ENCODE results near the gene NOS1AP.
"Not testable (repeated sequence)": the region's sequence is repeated elsewhere in the genome, so short reads cannot be mapped to it uniquely, and the experiment has no call there.

Gene NOS1AP

DNA sequence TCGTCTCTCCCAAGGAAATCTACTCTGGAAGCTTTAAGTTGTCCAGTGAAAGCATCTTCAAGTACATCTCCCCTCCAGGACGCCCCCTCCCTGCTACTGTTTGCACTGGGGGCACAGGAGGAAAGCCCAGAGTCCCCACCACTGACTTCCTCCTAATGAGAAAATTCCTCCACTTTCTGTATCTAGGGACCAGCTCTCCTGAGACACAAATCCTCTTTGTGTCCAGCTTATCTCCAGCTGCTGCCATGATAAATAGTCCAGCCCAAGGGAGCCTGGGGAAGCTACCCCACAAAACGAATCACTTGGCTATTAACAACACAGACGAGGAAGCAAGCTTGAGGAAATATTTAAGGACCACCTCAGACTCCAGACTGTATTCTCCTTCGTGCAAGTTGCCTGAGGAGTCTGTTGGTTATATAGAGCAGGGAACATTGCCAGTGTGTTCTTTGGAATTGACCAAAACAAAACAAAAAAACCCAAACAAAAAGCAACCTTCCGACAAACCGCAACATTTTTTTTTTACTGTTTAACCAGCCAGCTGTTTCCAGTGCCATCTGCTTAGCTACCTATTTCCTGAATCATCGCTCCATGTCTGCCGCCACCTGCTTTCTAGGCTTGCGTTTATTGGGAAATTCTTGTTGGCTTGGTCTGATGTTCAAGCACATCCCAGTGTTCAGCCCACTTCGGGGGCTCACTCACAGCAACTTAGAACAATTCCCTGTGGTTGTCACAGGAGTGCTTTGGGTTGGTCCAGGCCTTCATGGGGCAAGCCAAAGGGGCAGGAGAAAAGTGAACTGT lies 319.7 kb downstream of the NOS1AP start:
- DNase-seq, result no peak

DNA sequence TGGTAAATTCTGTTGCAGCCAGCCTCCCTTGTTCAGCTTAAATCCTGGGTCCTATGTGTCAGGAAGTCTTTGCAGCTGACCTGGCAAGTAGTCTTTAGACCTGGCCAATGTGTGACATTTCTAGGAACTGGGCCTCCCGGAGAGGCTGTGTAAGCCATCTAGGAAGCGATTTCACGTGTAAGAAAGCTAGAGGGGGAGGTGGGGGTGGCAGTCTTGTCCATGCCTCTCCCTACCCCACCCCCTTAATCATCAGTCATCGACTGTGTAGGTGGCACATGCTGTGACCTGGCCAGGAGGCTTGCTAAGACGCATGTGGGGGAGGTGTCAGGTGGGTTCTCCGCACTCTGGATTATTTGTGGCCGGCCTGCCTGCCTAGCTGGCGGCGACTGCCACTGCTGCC lies 320.5 kb downstream of the NOS1AP start:
- DNase-seq, result no peak

DNA sequence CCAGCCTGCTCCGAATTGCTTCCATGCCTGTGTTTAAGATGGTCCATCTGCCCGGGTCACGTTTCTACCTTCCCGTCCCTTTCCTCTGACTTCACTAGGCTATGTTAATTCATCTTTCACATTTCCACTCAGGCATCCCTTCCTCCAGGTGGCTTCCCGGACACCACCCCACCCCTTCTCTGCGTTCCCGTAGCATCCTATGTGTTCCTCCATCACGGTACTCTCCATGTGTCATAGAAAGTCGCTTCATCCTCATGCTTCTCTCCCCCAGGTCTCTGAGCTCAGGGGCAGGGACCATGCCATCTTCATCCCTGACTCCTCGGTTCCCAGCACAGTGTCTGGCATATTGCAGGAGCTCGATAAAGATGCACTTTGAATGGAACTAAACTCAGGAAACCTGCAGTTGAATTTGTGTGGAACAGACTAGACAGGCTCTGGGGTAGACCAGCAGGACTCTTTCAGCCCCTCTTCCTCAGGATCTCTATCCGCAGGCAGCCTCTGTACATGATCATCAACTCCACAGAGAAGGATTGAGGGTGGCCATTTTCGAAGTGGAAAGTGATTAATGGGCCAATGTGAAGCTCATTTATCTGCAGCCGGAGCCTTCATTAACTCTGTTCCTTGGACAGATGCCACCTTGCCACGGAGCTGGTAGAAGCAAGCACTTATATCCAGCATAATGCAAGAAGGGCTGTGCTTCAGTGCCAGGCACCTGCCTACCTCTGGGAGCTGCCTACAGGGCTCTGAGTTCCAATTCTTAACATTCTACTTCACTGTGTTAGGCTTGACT lies 321.1 kb downstream of the NOS1AP start:
- DNase-seq, result no peak

DNA sequence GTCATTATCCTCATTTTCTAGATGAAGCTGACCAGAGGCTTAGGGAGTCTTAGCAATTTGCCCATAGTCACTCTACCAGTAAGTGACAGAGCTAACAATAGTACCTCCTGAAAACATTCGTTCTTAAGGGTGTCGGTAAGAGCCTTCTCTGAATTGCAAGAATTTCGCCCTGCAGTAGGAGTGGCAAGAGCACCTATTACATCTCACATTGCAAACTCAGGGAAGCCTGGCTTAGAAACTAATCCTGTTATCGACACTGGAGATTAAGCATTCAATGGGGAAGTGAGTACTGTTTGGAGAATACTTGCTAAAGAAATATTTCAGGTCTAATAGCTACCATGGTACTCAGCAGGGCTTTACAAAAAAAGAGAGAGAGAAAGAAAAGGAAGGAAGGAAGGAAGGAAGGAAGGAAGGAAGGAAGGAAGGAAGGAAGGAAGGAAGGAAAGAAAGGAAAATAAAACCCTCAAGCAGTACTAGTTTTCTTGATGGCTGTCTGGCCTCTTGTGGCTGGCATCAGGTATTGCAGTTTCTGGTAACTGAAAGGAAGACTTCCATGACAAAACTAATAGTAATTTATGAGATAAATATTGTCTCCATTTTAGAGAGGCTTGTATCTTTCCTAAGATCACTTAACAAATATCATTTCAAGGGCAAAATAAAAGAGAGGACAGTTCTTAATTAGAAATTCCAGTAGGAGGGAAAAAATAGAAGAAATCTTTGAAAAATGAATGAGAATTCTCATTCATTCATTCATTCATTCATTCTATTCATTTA lies 322.5 kb downstream of the NOS1AP start:
- DNase-seq, result no peak

DNA sequence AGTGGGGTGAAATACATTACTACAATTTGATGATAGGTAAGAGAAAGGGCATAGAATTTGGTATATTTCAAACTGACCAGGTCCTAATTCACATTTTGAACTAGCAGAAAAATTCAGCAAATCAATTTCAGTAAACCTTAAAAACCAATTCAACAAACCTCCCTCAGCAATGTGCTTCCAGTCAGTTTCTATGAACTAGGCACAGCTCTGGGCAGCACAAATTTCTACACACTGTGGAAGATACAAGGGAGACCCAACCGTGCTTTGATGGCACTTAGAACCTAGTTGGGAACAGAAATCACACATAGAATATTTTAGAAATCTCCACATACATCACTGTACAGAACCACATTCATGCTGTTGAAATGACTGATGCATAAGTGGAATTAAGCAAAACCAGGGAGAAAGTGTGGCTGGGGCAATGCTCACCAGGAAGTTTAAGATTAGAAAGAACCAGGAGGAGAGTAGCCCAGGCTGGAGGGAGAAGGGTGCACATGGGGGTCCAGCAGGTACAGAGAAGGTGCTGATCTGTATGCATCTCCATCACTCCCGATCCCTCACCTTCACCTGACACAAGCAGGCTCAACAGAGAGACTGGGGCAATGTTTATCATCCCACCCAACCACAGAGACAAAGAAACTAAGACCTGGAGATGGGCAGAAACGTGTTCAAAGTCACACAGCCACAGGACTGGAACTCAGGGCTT lies 326.9 kb downstream of the NOS1AP start:
- DNase-seq, result no peak

DNA sequence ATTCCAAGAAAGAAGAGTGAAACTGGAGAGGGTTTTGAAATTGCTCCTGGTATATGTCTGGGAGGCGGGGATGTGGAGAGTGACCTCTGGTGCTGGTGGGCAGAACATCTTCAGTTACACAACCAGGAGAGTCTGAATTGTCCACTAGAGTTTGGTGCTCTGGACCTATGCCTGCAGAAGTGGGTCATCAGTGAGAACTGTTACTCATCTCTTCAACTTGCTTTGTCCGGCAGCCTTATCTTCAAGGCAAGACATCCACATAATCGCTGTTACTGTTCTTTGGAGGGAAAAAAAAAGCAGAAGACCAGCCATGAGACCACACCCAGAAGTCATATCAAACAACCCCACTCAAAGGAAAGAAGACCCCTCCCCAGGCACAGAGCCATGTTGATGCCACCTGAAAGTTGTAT lies 327.6 kb downstream of the NOS1AP start:
- DNase-seq, result no peak

DNA sequence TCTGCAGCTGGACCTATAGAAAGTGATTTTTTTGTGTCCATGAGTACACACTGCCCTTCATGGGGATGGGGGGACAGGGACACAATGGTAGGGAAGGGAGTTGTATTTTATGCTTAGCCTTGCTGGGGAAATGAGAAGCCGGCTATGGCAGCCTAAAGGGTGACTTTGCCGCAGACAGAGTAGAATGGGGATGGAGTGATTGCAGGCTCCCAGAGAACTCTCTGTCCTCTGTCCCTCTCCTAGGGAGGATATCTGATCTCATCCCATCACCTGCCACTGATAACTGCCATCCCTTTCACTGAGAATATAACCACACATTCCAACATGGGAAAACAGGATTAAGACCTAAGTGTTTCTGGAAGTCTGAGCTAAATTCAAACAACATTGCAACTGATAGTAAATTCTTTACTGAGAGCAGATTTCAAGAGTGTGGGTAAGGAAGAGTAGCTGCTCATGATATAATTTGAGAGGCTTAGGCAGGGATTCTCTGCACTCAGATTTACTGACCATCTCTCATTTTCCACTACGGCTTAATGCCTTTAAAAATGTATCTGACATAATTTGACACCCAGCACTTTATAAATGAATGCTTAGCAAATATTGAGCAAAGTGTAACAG lies 328.6 kb downstream of the NOS1AP start:
- no peak for DNase-seq

DNA sequence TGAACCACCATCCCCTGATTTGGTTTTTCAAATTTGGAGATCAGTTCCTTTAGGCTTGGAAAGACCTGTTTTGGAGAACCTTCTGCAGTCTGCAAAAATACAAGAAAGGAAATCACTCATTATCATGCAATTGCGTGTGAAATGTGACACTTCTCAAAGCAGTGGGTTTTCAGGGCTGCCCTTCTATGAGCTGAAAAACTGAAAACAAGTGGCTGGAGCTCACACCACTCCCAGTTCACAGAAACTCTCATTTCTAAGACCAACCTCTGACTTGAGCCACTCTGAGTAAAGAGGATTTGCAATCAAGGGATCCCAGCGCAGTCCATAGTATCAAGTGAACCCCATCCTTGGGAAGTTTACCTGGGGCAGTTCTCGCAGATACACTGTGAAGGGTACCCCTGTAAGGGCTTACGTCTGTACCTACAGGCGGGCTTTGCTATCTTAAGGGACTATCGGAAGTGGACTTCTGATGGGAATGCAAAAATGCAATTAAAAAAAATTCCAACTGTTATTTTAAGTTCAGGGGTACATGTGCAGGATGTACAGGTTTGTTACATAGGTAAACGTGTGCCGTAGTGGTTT lies 329.6 kb downstream of the NOS1AP start:
- no peak for DNase-seq

DNA sequence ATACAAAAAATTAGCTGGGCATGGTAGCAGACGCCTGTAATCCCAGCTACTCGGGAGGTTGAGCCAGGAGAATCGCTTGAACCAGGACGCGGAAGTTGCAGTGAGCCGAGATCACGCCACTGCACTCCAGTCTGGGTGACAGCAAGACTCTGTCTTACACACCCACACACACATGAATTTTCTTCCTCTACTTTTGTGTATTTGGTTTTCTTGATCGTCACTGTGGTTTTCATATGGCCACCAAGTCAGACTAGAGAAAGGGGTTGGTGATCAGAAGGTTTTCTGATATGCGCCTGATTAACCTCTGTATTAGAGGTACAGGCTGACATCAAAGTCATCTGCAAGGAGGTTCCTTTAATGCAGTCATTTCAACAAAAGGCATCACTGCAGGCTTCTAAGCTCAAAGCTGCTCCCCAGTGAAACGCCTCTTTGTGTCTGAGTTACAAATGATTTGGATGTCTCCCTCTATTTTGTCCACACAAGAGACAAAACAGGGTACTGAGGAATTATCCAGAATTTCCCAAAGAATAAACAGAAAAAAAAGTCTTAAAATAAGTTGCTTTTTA lies 331.4 kb downstream of the NOS1AP start:
- no peak for DNase-seq

DNA sequence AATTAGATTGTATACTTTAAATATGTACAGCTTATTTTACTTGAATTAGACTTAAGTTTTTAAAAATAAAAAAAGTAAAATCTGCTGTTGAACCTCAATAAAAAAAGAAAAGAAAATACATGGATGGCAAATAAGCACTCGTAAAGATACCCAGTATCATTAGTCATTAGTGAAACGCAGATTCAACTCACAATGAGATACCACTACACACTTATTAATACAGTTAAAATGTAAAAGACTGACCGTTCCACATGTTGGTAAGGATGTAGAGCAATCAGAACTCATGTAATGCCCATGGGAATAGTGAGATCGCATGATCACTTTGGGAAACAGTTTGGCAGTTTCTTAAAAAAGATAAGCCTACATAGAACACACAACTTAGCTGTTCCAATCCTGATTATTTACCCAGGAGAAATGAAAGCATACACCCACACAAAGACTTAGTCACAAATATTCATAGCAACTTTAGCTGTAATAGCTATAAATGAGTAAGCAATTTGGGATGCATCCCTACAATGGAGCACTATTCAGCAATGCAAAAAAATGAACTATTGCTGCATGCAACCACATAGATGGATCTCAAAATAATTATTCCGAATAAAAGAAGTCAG lies 335.2 kb downstream of the NOS1AP start:
- no peak for DNase-seq

DNA sequence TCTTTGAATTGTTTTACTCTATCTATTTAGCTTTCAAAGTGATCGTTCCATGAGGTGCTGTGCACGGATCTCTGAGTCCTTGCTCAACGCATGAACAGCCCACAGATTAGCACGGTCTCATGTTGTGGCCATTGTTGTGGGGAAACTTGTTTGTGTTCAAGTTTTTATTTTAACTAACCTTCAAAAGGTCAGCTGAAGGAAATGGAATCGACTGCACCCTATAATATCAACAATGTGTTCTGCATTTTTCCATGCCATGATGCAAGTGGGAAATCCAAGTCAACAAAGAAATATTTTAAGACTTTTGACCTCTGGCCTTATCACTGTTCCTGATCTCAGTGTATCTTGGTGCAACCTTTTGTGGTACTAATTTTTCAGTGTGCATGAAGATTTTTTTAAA lies 336.3 kb downstream of the NOS1AP start:
- no peak for DNase-seq

DNA sequence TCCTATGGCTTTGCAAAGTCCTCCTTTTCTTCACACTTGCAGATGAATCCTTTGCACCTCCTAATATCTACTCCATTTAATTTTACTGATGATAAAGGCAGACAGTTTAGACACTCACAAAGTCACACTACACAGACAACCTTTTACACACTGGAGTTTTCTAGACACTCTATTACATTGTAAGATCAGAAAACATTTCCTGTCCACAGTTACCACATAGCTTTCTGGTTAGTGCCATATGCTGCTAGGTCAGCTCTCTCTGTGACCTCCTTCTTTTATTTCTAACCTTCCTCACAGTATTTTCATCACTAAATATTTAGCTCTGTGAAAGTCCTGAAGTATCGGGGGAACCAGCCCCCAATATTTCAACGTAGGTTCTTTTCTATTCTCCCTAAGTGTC lies 337.3 kb downstream of the NOS1AP start:
- no peak for DNase-seq

DNA sequence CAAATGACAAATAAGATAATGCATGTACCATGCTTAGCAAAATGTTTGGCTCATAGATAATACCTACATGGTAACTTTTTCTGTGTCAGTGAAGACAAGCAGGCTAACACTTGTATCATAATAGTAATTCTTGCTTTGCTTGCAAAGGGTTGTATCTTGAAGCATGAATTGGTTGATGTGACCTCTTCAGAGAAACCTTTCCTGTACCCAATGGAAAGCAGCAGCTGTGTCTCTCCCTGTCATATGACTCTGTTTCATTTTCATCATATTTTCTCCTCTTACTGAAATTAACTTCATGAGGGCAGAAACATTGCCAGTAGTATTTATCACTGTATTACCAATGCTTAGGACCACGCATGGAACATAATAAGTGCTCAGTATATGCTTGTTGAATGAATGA lies 338.0 kb downstream of the NOS1AP start:
- no peak for DNase-seq

DNA sequence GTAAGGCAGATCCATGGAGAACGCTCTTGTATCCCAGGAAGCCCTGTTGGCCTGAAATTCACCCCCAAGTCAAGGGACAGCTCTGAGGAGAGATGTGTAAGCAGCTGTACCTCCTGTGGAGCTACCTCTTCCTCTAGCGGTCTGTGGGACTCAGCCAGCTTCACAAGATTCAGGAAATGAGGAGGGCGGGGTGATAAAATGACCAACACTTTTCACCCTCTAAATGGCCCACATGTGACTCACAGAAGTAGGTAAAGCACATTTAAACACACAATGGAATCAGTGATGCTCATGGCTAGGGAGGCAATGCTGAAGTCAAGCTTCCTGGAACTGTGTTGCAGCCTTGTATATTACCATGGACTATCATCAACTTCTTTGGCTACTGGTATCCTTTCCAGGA lies 342.5 kb downstream of the NOS1AP start, which contains the start of gene SH2D1B:
TSS of gene SH2D1B (minus strand) at position 135 of the 400 bp plus-strand sequence. CDS start at position 15, 120 bp downstream.
- DNase-seq, result no peak

DNA sequence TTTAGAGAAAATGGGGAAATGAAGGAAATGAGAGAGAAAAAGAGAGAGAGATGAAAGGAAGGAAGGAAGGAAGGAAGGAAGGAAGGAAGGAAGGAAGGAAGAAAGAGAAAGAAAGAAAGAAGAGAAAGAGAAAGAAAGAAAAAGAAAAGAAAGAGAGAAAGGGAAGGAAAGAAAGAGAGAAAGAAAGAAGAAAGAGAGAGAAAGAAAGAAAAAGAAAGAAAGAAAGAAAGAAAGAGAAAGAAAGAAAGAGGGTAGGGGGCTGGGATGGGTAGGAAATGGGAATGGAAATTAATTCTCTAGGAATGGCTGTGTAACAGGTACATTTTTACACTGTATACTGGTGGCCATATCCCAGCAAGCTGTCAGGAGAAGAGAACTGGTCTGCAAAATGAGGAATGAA lies 346.7 kb downstream of the NOS1AP start:
- no peak for DNase-seq

DNA sequence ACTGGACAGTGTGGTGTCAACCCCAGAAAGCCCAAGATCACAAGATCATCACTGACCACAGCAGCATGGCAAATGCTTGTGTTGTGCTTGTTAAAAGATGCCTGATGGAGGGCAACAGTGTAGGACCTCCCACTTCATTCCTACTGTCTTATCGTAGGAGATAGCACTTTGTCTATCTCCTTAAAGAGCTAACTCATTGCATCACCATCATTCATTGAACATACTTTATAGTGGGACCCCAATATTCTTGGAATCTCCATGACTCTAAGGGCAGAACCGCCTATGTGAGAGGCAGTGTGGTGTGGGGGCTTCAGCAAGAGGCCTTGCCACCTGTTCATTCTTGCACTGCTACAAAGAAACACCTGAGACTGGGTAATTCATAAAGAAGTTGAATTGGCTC lies 347.4 kb downstream of the NOS1AP start:
- DNase-seq, result no peak

DNA sequence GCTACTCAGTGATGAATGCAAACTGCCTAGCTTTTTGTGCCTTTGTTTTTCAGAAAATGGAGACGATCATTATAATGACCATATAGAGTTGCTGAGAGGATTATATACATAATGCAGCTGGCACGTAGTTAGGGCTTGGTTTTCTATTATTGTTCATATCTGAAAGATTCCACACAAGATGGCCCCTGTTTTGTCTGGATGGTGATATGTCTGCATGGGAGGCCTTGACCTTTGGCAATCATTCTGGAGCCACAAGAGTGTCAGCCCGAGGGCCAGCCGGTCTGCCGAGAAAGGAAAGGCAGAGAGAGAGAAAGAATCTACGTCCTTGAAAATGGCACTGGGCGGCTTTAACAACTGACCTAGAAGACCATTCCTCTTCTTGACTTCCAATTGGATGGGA lies 348.2 kb downstream of the NOS1AP start:
- no peak for DNase-seq

DNA sequence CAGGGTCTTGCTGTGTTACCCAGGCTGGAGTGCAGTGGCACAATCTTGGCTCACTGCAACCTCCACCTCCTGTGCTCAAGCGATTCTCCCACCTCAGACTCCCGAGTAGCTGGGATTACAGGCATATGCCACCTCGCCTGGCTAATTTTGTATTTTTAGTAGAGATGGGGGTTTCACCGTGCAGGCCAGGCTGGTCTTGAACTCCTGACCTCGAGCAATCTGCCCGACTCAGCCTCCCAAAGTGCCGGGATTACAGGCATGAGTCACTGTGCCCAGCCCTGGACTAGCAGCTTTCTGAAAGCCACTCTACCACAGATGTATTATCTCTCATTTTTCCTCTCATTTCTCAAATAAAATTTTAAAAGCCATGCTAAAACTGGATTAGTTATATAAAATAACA lies 349.1 kb downstream of the NOS1AP start:
- not testable (repeated sequence) for DNase-seq

DNA sequence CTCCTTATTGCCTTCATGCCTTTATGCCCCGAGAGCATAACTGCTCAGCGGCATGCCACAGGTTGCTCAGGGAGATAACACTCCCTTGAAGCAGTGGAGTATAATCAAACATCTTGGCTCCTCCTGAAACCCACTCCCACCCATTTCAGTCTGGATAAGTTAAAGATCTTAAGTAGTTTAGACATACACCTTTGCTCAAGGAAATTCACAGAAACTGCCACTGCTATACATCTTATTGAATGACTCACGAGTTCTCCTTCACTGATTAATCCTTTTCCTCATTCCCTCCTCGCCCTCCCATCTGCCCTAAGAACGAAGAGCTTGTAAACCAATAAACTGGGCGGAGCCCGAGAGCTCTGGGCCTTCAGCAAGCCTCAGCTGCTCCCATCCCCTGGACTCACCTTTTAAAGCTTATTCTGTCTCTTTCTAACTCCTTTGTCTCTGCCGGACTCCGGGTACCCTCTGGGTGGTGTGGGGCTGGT lies 350.0 kb downstream of the NOS1AP start:
- DNase-seq, result not testable (repeated sequence)

All from NCI-H510A (cell line).